ENCODE data around the gene PPIP5K2. TPM values are rescaled to one million over a fixed set of nuclear protein-coding genes. Genes with fewer than 3 reads are reported as not detected.

The PPIP5K2 gene
- total and polyA plus RNA-seq, 2 of the 8 experiments (the other 6 are each of a cell fraction or from before 2014, with no cell fraction given), result 14.8 to 46.6 TPM

GRCh38 chr5:103223031-103223955 lies 103.2 kb downstream of the PPIP5K2 start (continued):
- TF ChIP-seq CTCF (IDR thresholded peaks at IDR 0.05; ENCODE audit: control extremely low read depth in 1 of 3, insufficient read depth in 1 of 3, low read depth in 1 of 3, low read length in 3 of 3), result peak; percentile 27 to 44 (median 32)
- TF ChIP-seq RAD21 (IDR thresholded peaks at IDR 0.05 in 1 of 2, conservative IDR thresholded peaks at IDR 0.05 in 1 of 2; ENCODE audit: low read depth in 2 of 2, low read length in 2 of 2), result peak; percentile 55 to 68
- TF ChIP-seq MAFK (IDR thresholded peaks at IDR 0.05; ENCODE audit: low read depth, low read length), result no peak
- TF ChIP-seq CHD7 (IDR thresholded peaks at IDR 0.05; ENCODE audit: insufficient replicate concordance, low read length), result no peak
- no peak for TF ChIP-seq ASH2L (IDR thresholded peaks at IDR 0.05; ENCODE audit: low read length)
- TF ChIP-seq SP1 (IDR thresholded peaks at IDR 0.05; ENCODE audit: low read depth, low read length), result no peak

Measured in H1 (cell line).